HK-2 (cell line): Measurements from ENCODE around the gene GATA2.

Source experiments
- DNase-seq: peaks from one replicate; pipeline ENCODE4 v3.0.0-alpha.2; 2018; ENCODE audit not compliant: unreplicated experiment

The GATA2 gene

GRCh38 chr3:128473737-128474136 lies 19.3 kb downstream of the GATA2 start:
- DNase-seq: no peak

GRCh38 chr3:128473180-128473519 lies 19.9 kb downstream of the GATA2 start:
- no peak for DNase-seq

GRCh38 chr3:128472449-128473179 lies 20.4 kb downstream of the GATA2 start:
- no peak for DNase-seq

- DNase-seq: no peak
Observed at GRCh38 chr3:128471720-128472119, 21.3 kb downstream of the GATA2 start.

- no peak for DNase-seq
Observed at GRCh38 chr3:128471110-128471509, 21.9 kb downstream of the GATA2 start.

GRCh38 chr3:128470134-128470899 lies 22.7 kb downstream of the GATA2 start:
- DNase-seq: no peak

GRCh38 chr3:128469556-128469955 lies 23.4 kb downstream of the GATA2 start:
- DNase-seq: no peak

- DNase-seq: no peak
Observed at GRCh38 chr3:128468791-128469527, 24.0 kb downstream of the GATA2 start.

GRCh38 chr3:128468285-128468790 lies 24.7 kb downstream of the GATA2 start:
- no peak for DNase-seq

GRCh38 chr3:128466840-128467541 lies 26.0 kb downstream of the GATA2 start, which contains the start of gene DNAJB8:
Gene DNAJB8, minus strand, starts transcription at chr3:128466890. Its CDS starts 3,645 bp downstream, at chr3:128463245.
- DNase-seq: no peak

GRCh38 chr3:128464702-128465101 lies 28.3 kb downstream of the GATA2 start:
- DNase-seq: no peak

- DNase-seq: no peak
Observed at GRCh38 chr3:128464188-128464587, 28.8 kb downstream of the GATA2 start.

- no peak for DNase-seq
Observed at GRCh38 chr3:128463771-128464170, 29.2 kb downstream of the GATA2 start.

GRCh38 chr3:128463354-128463753 lies 29.6 kb downstream of the GATA2 start:
- no peak for DNase-seq

- no peak for DNase-seq
Observed at GRCh38 chr3:128462931-128463330, 30.1 kb downstream of the GATA2 start.

GRCh38 chr3:128462341-128462910 lies 30.6 kb downstream of the GATA2 start:
- no peak for DNase-seq

GRCh38 chr3:128461731-128462130 lies 31.3 kb downstream of the GATA2 start:
- DNase-seq: no peak

- DNase-seq: no peak
Observed at GRCh38 chr3:128459461-128459820, 33.6 kb downstream of the GATA2 start.

- DNase-seq: no peak
Observed at GRCh38 chr3:128458746-128459460, 34.1 kb downstream of the GATA2 start.

GRCh38 chr3:128457937-128458336 lies 35.1 kb downstream of the GATA2 start:
- no peak for DNase-seq
